IgD-negative memory B cell (primary cell): ENCODE data around the gene ACTL8. TPM values are rescaled to one million over a fixed set of nuclear protein-coding genes. Genes with fewer than 3 reads are reported as not detected.

Source experiments
- H3K27ac Mint-ChIP-seq, 3 donors: one replicate each; pipeline ENCODE4 v1.8.0; 2020 to 2022; ENCODE audit warnings: mild to moderate bottlenecking in 3 of 3, mixed read lengths in 3 of 3, moderate library complexity in 1 of 3
- H3K27me3 Mint-ChIP-seq: one replicate; pipeline ENCODE4 v1.8.0; 2021; ENCODE audit warnings: mixed read lengths
- H3K36me3 Mint-ChIP-seq: one replicate; pipeline ENCODE4 v1.8.0; 2020; ENCODE audit warnings: mild to moderate bottlenecking, mixed read lengths
- H3K4me1 Mint-ChIP-seq, 3 donors: one replicate each; pipeline ENCODE4 v1.8.0; 2020 to 2022; ENCODE audit warnings: mixed read lengths in 3 of 3, mild to moderate bottlenecking in 1 of 3
- H3K4me3 Mint-ChIP-seq, 4 donors: one replicate each; pipeline ENCODE4 v1.8.0; 2020 to 2022; ENCODE audit warnings: mild to moderate bottlenecking in 4 of 4, mixed read lengths in 4 of 4, moderate library complexity in 3 of 4
- H3K9me3 Mint-ChIP-seq, 3 donors: one replicate each; pipeline ENCODE4 v1.8.0; 2020 to 2021; ENCODE audit warnings: mixed read lengths in 3 of 3, mild to moderate bottlenecking in 1 of 3
- polyA plus RNA-seq: library from polyadenylated mRNA; unstranded; fragments of 300-500 nt; fragmentation: Illumina TruSeq; gene quantifications from one replicate; pipeline ENCODE4 v1.2.3, GENCODE V29; 2021

The ACTL8 gene, protein sequence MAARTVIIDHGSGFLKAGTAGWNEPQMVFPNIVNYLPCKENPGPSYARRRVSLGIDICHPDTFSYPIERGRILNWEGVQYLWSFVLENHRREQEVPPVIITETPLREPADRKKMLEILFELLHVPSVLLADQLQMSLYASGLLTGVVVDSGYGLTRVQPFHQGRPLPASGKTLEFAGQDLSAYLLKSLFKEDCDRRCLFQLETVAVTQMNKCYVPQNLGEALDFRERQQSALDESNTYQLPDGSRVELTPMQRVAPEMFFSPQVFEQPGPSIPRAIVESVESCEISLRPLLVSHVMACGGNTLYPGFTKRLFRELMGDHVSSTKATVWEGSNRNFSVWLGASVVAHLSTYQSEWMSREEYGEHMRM
- not detected for polyA plus RNA-seq

DNA sequence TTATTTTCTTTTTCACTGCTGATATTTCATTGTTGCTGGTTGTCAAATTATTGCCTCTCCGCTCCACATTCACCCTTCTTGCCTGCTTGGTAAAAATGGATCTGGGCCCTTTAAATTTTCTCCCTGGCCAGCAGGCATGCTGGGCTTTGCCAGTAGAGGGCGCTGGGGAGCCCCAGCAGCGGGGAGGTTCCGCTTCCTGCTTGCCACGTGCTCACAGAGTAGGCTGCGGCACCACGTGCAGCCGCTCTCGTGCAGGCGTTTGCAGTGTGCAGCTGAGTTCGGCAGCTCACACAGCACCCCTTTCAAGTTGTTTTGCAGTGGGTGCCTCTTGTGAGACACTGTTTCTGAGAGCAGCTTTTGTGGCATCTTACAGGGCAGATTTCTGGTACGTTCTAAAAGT, at the start of gene ACTL8:
Gene ACTL8, plus strand, starts transcription at position 214 of the 400 bp plus-strand sequence. CDS start 67,676 bp downstream, outside the sequence.
- Mint-ChIP-seq H3K9me3 (peaks cover 14 to 38% (median 26%) of the 10 kb centered on the region in 3 donors), H3K36me3 (no peaks in the 10 kb centered on the region), H3K27ac (no peak within 1 kb of the TSS), H3K4me1 (no peaks in the 10 kb centered on the region), H3K27me3 (no peaks in the 10 kb centered on the region), H3K4me3 (no peak within 1 kb of the TSS)

DNA sequence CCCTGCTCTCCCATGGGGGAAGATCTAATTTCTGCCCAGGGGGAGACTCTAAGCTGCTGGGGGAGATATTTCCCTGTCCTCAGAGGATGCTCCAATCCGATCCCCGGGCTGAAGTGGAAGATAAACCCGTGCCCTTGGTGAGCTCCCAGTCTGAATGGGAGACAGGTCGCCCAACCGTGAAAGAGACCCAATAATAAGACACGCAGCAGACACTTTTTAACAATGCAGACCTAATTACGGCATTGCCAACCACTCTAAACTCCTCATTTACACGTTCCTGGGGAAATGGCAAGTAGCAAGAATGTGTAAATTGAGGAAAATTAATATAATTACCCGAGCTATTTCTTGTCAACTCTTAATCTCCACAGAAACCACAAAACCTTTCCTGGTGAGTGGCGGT, 48.7 kb upstream of the ACTL8 start:
- no peaks in the 10 kb centered on the region for H3K4me1 Mint-ChIP-seq
- no peak overlapping the region for H3K27ac Mint-ChIP-seq
- H3K4me3 Mint-ChIP-seq = no peak overlapping the region
- H3K9me3 Mint-ChIP-seq = peaks cover 0 to 4% (median 0%) of the 10 kb centered on the region in 3 donors
- H3K36me3 Mint-ChIP-seq = no peaks in the 10 kb centered on the region
- peaks cover 5% of the 10 kb centered on the region for H3K27me3 Mint-ChIP-seq

DNA sequence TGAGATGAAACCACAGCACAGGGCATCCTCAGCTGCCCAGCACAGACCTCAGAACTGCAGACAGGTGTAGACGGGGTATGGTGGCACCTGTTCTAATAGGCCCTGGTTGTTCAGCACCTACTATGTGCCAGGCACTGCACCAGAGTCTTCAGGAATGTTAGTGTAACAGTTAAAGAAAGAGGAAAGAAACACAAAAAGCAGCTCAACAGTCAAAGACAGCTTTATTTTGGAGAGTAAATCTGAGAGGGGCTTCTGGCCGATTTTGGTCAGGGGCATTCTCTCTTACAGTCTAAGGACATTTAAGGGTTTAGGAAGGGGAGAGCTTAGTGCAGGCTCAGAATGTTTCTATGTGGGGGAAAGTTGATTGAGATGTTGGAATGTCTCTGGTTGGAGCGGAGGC, 45.2 kb upstream of the ACTL8 start:
- no peak overlapping the region for H3K4me3 Mint-ChIP-seq
- H3K9me3 Mint-ChIP-seq = peaks cover 0 to 6% (median 0%) of the 10 kb centered on the region in 3 donors
- H3K27me3 Mint-ChIP-seq = peaks cover 8% of the 10 kb centered on the region
- H3K36me3 Mint-ChIP-seq = no peaks in the 10 kb centered on the region
- H3K27ac Mint-ChIP-seq = no peak overlapping the region
- H3K4me1 Mint-ChIP-seq = no peaks in the 10 kb centered on the region

DNA sequence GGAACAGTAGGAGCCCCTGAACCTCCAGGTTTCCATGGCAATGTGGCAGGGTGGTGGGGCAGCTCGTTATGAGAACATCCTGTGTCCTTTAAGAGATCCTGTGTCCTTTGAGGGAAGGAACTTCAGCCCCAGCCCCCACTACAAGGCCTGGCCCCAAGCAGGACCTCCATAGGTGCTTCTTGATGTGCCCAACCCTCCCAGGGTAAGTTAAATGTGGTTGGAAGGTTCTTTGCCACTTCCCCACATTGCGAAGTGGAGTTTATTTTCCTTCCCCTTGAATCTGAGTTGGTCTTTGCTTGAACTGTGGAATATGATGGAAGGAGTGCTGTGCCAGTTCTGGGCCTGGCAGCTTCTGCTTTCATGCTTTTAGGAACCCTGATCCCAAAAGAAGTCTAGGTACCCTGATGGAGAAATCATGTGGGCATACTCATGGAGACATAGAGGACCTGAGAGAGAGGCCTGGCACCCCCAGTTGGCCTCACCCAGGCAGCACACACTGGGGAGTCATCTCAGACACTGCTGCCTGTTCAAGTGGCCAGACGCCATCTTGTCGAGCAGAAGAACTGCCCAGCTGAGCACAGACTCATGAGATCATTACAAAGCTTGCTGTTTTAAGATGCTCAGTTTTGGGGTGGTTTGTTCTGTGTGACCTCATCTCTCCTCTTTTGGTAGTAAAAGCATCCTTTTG, 44.1 kb upstream of the ACTL8 start:
- H3K9me3 Mint-ChIP-seq = peaks cover 0 to 6% (median 0%) of the 10 kb centered on the region in 3 donors
- H3K27me3 Mint-ChIP-seq = peaks cover 12% of the 10 kb centered on the region
- H3K4me1 Mint-ChIP-seq = no peaks in the 10 kb centered on the region
- no peak overlapping the region for H3K27ac Mint-ChIP-seq
- no peaks in the 10 kb centered on the region for H3K36me3 Mint-ChIP-seq
- no peak overlapping the region for H3K4me3 Mint-ChIP-seq

DNA sequence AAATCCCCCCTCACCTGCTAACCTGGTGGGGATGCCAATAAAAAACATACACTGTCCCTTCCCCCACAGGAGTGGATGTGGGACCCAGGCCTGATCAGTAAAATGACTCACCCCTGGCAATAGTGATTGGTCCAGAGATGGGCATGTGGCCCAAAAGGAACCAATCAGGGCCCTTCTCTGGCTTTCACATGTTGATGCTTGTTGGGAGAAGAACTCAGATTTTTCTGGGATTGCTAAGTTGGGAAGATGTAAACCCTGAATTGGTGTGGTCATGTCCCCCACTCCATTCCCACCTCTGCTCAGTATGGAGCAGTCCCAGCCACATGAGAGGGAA, 43.6 kb upstream of the ACTL8 start:
- peaks cover 12% of the 10 kb centered on the region for H3K27me3 Mint-ChIP-seq
- no peak overlapping the region for H3K4me3 Mint-ChIP-seq
- H3K4me1 Mint-ChIP-seq = no peaks in the 10 kb centered on the region
- no peak overlapping the region for H3K27ac Mint-ChIP-seq
- peaks cover 0 to 6% (median 0%) of the 10 kb centered on the region in 3 donors for H3K9me3 Mint-ChIP-seq
- H3K36me3 Mint-ChIP-seq = no peaks in the 10 kb centered on the region

DNA sequence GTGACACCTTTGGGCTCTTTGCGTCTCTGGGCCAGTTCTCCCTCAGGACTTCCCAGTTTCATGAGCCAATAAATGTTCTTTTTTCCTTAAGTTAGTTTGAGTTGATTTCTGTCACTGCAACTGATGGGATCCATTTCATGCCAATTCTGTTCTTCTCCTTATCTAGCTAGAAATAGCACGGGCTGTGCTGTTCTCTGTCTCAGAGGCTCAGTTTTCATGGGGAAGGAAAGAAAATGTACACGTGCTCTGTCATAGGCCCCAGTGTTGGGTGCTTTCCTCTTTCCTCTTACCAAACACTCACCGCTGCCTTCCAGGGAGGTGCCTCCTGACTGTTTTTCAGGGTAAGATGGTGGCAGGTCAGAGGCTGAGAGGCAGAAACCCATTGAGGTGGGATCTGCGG, 43.2 kb upstream of the ACTL8 start:
- H3K27ac Mint-ChIP-seq = no peak overlapping the region
- no peaks in the 10 kb centered on the region for H3K4me1 Mint-ChIP-seq
- H3K4me3 Mint-ChIP-seq = no peak overlapping the region
- H3K36me3 Mint-ChIP-seq = no peaks in the 10 kb centered on the region
- H3K27me3 Mint-ChIP-seq = peaks cover 12% of the 10 kb centered on the region
- H3K9me3 Mint-ChIP-seq = peaks cover 0 to 6% (median 0%) of the 10 kb centered on the region in 3 donors

DNA sequence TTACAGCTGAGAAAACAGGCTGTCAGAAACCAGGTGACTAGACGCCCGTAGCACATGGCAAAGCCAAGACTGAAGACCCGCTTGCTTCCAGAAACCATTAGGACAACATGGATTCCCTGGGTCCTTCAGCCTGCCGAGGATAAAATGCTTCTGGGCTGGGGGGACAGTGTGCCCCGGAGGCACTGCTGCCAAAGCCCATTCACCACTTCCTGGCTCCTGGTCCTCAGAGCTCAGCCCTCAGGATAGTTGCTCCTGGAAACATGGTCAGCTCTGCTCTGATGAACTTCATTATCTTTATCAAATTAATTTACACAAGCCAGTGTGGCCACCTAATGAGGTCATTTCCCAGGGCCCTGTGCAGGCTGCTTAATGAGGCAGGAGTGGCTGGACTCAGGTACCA, 41.1 kb upstream of the ACTL8 start:
- no peaks in the 10 kb centered on the region for H3K36me3 Mint-ChIP-seq
- no peak overlapping the region for H3K4me3 Mint-ChIP-seq
- peaks cover 0 to 6% (median 0%) of the 10 kb centered on the region in 3 donors for H3K9me3 Mint-ChIP-seq
- H3K27ac Mint-ChIP-seq = no peak overlapping the region
- H3K4me1 Mint-ChIP-seq = no peaks in the 10 kb centered on the region
- H3K27me3 Mint-ChIP-seq = peaks cover 17% of the 10 kb centered on the region

DNA sequence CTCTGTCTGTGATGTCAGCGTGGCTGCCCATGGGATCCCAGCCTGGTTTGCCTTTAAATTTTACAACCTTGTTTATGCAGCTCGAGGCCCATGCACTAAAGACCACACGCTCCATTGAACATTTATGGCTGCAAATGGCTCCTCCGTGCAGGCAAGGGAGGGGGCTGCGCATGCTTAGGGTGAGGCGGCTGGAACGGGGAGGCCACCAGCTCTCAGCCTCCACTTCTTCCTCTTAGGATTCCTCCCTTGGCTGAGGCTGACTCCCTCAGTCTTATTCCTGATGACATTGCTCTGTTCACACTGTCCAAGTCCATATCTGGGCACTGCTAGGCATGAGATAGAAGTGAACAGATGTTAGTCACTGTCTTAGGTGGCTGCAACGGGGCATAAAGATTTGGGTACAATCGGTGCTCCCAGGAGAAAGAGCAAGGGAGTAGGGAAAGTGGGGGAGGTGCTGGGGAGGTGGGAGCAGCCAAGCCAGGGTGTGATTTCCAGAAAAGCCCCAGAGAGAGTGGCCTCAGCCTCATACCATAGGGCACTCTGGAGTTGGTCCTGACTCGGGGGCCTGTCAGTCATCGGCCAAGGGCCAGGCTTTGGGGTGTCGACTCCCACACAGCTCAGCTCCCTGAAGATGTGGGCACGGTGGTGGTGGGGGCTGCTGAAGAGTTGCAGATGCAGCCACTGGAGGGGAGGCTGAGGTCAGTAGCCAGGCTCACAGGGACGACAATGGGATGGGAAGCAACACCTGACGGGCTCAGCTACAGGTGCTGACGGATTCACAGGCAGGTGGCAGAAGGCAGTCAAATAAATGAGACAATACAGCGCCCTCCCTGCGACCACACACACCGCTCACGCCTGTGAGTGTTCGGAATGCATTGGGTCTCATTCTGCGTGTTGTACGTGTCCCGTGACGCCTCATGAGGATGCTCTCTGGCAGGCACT, 37.3 kb upstream of the ACTL8 start:
- no peak overlapping the region for H3K4me3 Mint-ChIP-seq
- H3K36me3 Mint-ChIP-seq = peaks cover 2% of the 10 kb centered on the region
- H3K27ac Mint-ChIP-seq = no peak overlapping the region
- H3K9me3 Mint-ChIP-seq = no peaks in the 10 kb centered on the region
- peaks cover 12% of the 10 kb centered on the region for H3K27me3 Mint-ChIP-seq
- no peaks in the 10 kb centered on the region for H3K4me1 Mint-ChIP-seq

DNA sequence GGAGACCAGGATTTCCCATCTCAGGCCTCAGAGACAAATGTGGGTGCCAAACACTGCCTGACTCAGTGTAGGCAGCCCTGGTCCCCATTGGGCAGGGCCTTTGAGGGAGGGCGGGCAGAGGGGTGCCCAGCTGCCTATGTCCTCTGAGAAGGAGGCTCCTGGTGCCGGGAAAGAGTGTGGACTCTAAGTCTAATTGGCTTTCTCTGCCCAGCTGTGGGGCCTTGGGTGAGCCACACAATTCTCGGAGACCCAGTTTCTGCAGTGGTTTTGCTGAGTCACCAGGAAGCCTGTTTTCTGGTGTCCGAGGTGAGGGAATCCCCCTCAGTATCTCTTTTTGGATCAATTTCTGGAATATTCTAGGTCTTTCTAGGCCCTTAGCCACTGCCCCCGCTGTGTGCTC, 35.3 kb upstream of the ACTL8 start:
- no peak overlapping the region for H3K4me3 Mint-ChIP-seq
- no peaks in the 10 kb centered on the region for H3K4me1 Mint-ChIP-seq
- H3K36me3 Mint-ChIP-seq = peaks cover 2% of the 10 kb centered on the region
- H3K27ac Mint-ChIP-seq = no peak overlapping the region
- H3K27me3 Mint-ChIP-seq = peaks cover 12% of the 10 kb centered on the region
- H3K9me3 Mint-ChIP-seq = no peaks in the 10 kb centered on the region

DNA sequence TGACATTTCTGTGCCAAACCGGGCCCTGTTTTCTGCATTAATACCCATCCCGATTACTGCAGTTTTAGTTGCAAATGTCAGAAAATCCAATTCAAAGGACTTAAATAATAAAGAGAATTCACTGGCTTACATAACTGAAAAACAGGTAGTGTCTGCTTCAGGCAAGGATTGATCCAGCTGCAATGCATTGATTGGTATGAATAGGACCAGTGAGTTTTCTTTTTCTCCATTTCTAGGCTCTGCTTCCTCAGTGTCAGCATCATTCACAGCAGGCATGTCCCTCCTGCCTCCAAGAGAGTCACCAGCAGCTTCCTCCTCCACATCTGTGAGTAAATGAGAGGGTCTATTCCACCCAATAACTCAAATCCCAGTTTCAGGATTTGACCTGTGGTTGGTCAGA, 33.7 kb upstream of the ACTL8 start:
- H3K27ac Mint-ChIP-seq = no peak overlapping the region
- peaks cover 9% of the 10 kb centered on the region for H3K27me3 Mint-ChIP-seq
- H3K4me3 Mint-ChIP-seq = no peak overlapping the region
- H3K9me3 Mint-ChIP-seq = no peaks in the 10 kb centered on the region
- H3K36me3 Mint-ChIP-seq = peaks cover 2% of the 10 kb centered on the region
- H3K4me1 Mint-ChIP-seq = no peaks in the 10 kb centered on the region

DNA sequence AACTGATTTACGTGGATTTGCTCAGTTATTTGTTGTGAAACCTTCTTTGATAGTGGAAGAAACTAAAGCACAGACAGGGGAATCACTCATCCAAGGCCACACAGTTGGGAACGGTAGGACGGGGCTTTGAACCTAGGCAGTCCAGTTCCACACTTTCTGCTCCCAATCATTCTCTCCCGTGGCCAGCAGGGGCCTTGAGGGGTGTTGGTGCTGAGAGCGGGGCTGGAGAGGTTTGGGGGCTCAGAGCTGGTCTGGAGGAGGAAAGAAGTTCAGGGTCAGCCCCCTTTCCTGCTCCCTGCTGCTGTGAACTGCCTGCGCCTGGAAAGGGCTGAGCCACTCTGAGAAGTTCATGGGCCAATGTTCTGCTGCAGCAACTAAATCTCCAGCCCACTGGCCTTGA, 31.4 kb upstream of the ACTL8 start:
- Mint-ChIP-seq H3K9me3 (no peaks in the 10 kb centered on the region), H3K27ac (no peak overlapping the region), H3K36me3 (peaks cover 2% of the 10 kb centered on the region), H3K4me1 (no peaks in the 10 kb centered on the region), H3K27me3 (peaks cover 3% of the 10 kb centered on the region), H3K4me3 (no peak overlapping the region)

DNA sequence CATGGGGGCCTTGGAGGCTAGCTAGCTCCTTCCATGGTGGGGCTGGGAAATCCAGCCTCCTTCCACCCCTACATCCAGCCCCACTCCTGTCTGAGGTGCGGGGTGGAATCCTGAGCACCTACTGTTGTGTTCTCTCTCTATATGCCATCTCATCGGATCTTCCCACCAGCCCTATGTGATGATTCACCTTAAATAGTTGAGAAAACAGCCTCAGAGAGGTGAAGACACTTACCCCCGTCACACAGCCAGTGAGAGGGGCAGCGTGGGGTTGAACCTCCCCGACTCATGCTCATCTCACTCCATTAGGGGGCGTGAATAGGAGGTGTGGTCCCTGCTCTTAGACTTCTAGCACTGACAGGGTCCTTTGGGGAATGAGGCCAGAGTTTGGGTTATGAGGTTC, 31.0 kb upstream of the ACTL8 start:
- H3K27me3 Mint-ChIP-seq = peaks cover 3% of the 10 kb centered on the region
- H3K27ac Mint-ChIP-seq = no peak overlapping the region
- no peaks in the 10 kb centered on the region for H3K4me1 Mint-ChIP-seq
- no peak overlapping the region for H3K4me3 Mint-ChIP-seq
- H3K9me3 Mint-ChIP-seq = no peaks in the 10 kb centered on the region
- peaks cover 2% of the 10 kb centered on the region for H3K36me3 Mint-ChIP-seq

DNA sequence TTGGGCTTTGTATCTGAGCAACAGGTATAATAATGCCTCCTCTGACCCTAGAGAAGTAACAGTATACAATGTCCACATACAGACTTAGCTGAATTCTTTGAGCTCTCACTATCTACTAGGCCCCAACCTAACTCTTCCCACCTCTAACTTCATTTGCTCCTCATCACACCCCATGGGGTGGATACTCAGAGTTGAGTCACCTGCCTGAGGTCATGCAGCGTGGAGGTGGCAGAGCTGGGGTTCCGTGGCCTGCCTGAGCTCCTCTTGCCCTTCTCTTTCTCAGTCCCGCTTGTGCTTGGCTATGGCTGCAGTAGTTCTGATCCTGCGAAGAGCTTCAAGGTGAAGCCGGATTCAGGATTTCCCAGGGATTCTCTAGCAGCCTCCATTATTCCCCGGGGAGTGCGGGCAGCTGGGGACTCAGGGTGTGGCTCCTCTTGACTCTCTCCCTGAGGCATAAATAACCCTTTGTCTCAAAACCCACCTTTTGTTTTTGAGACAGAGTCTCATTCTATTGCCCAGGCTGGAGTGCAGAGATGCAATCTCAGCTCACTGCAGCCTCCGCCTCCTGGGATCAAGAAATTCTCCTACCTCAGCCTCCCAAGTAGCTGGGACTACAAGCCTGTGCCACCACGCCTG, 29.9 kb upstream of the ACTL8 start:
- no peaks in the 10 kb centered on the region for H3K4me1 Mint-ChIP-seq
- no peaks in the 10 kb centered on the region for H3K9me3 Mint-ChIP-seq
- peaks cover 3% of the 10 kb centered on the region for H3K27me3 Mint-ChIP-seq
- peak overlapping the region in 1 of 3 donors; percentile 19 for H3K27ac Mint-ChIP-seq
- peaks cover 2% of the 10 kb centered on the region for H3K36me3 Mint-ChIP-seq
- no peak overlapping the region for H3K4me3 Mint-ChIP-seq

DNA sequence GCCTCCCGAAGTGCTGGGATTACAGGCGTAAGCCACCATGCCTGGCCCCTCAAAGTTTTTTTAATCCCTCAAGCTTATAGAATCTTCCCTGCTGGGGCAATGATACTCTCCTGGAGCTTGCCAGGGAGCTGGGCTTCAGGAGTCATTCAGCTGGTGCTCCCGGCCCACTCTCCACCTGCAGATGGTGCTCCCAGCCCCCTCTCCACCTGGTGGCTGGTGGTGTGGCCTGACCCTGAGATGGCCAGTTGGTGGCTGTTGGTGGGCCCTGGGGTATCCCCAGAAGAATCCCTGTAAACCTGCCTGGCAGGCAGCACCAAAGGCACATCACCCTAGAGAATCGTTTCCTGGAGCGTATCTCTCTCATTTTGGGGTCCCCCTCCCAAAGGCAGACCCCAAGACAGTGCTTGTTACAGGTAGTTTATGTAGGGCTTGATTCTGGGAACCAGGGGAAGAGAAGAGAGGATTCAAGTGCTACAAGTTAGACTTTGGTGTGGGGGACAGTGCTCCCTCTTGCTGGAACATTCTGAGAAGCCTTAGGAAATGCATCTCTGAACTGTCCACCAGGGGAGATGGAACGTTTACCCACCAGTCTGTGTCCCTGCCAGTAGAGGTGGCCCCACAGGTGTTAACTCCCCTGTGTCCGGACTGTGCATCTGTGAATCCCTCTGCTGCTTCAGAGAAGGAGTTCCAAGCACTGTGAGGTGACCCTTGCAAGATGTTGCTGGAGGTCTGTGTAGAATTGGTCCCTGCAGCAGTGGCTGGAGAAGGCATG, 29.1 kb upstream of the ACTL8 start:
- Mint-ChIP-seq H3K9me3 (no peaks in the 10 kb centered on the region), H3K27me3 (peaks cover 7% of the 10 kb centered on the region), H3K27ac (no peak overlapping the region), H3K36me3 (peaks cover 2% of the 10 kb centered on the region), H3K4me3 (no peak overlapping the region), H3K4me1 (no peaks in the 10 kb centered on the region)
